Left ventricle myocardium inferior (tissue), 1 donor: ENCODE results near the gene PIEZO1. TPM values are rescaled to one million over a fixed set of nuclear protein-coding genes. Genes with fewer than 3 reads are reported as not detected.
A peak's percentile ranks its signal among the peaks of the same experiment; 100 is the strongest.

Source experiments
- DNase-seq: peaks from one replicate; pipeline ENCODE4 v3.0.0-alpha.2; 2020
- H3K27ac ChIP-seq: fragments of 200-600 bp; replicated peaks from 2 replicates; pipeline ENCODE4 v1.8.0; 2021
- H3K27me3 ChIP-seq: fragments of 200-600 bp; 2 replicates; pipeline ENCODE4 v1.8.0; 2021; ENCODE audit warnings: low read depth
- H3K36me3 ChIP-seq: fragments of 200-600 bp; 2 replicates; pipeline ENCODE4 v1.8.0; 2021
- H3K4me1 ChIP-seq: fragments of 200-600 bp; 2 replicates; pipeline ENCODE4 v1.8.0; 2021
- H3K4me3 ChIP-seq: fragments of 200-600 bp; 2 replicates; pipeline ENCODE4 v1.8.0; 2021; ENCODE audit warnings: mild to moderate bottlenecking, moderate library complexity
- H3K9me3 ChIP-seq: fragments of 200-600 bp; replicated peaks from 2 replicates; pipeline ENCODE4 v1.8.0; 2021
- intact Hi-C: fragments of 100-400 bp; cut with micrococcal nuclease; formaldehyde crosslinking; loops from one replicate; pipeline ENCODE4 v1.11.0; 2022
- total RNA-seq: library from RNA; stranded (reverse); fragmentation: NEBNext Ultra II Directional; extraction: Animal tissue kit (Norgen Biotek cat#: 25700); gene quantifications from one replicate; pipeline ENCODE4 v1.2.1, GENCODE V29; 2021
- TF ChIP-seq, protein P1 (sequence below): fragments of 200-600 bp; IDR thresholded peaks from 2 replicates; pipeline ENCODE4 v1.8.0; 2021; ENCODE audit warnings: antibody characterized with exemption, mild to moderate bottlenecking, borderline replicate concordance
- donor health status: DM: no; HTN: yes; CAD: no; lungs with severe emphysema.

PIEZO1 gene
- total RNA-seq, 1 donor from 2014 or later, result 17.1 TPM

DNA sequence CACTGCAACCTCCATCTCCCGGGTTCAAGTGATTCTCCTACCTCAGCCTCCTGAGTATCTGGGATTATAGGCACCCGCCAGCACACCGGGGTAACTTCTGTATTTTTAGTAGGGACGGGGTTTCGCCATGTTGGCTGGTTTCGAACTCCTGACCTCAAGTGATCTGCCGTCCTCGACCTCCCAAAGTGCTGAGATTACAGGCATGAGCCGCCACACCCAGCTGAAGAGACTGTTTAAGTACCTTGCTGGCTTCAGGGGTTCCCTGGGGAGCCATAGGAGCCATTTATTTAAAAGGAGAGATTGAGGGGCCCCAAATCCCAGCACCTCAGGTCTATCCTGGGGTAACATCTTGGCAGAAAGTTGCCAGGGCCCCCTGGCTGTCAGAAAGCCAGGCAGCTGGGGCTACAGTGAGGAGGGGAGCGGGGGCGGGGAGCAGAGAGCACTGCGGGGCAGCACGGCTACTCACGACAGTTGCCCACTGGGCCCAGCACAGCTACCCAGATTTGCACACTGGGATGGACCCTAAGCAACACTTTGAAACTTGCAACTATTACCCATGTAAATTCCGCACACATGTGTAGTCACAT is 100.4 kb downstream of the PIEZO1 start:
- TF ChIP-seq, protein P1, sequence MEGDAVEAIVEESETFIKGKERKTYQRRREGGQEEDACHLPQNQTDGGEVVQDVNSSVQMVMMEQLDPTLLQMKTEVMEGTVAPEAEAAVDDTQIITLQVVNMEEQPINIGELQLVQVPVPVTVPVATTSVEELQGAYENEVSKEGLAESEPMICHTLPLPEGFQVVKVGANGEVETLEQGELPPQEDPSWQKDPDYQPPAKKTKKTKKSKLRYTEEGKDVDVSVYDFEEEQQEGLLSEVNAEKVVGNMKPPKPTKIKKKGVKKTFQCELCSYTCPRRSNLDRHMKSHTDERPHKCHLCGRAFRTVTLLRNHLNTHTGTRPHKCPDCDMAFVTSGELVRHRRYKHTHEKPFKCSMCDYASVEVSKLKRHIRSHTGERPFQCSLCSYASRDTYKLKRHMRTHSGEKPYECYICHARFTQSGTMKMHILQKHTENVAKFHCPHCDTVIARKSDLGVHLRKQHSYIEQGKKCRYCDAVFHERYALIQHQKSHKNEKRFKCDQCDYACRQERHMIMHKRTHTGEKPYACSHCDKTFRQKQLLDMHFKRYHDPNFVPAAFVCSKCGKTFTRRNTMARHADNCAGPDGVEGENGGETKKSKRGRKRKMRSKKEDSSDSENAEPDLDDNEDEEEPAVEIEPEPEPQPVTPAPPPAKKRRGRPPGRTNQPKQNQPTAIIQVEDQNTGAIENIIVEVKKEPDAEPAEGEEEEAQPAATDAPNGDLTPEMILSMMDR, result no peak
- no peak for DNase-seq
- intact Hi-C loops, result no loop called here
- Histone ChIP-seq H3K9me3 (no peaks in the 10 kb centered on the region), H3K27ac (no peak overlapping the region), H3K4me1 (peaks cover 37% of the 10 kb centered on the region), H3K27me3 (peaks cover 93% of the 10 kb centered on the region), H3K4me3 (peak overlapping the region; percentile 76), H3K36me3 (no peaks in the 10 kb centered on the region)

DNA sequence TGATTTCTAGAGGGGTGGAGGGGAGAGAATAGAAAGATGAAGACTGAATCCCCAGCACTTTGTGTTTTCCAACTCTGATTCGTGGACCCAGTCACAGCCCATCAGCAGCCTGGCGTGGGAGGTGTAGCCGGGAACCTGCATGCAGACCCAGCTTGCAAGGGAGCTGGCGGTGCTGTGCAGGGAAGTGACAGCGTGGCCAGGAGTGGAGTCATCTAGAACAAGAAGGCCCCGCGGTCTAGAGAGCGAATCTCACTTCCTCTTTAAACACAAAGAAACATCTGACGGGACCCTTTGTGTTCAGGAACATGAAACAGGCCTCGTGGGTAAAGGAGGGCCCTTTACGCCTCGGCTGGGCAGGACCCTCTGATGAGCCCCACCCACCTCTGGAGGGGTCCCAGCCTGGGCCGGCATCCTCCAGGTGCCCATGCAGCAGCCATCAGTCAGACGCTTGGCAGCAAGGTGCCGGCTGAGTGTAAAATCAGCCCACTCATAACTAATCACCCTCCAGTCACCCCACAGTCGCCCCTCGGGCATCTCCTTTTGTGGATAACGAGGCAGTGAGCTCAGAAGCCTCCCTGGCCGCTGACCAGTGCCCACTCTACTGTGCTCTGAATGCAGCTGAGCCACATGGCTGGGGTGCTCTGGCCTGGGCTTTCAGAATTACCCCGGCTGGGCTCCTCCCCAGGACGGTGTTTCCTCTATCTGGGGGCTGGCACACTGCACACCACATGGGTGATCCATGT is 103.1 kb downstream of the PIEZO1 start:
- intact Hi-C loops, result no loop called here
- H3K36me3 ChIP-seq, result no peaks in the 10 kb centered on the region
- H3K27me3 ChIP-seq, result peaks cover 78% of the 10 kb centered on the region
- H3K4me1 ChIP-seq, result peaks cover 28% of the 10 kb centered on the region
- peak; percentile 55 for DNase-seq
- peak overlapping the region; percentile 27 for H3K27ac ChIP-seq
- H3K4me3 ChIP-seq, result no peak overlapping the region
- TF ChIP-seq, protein P1, result no peak
- H3K9me3 ChIP-seq, result no peaks in the 10 kb centered on the region

DNA sequence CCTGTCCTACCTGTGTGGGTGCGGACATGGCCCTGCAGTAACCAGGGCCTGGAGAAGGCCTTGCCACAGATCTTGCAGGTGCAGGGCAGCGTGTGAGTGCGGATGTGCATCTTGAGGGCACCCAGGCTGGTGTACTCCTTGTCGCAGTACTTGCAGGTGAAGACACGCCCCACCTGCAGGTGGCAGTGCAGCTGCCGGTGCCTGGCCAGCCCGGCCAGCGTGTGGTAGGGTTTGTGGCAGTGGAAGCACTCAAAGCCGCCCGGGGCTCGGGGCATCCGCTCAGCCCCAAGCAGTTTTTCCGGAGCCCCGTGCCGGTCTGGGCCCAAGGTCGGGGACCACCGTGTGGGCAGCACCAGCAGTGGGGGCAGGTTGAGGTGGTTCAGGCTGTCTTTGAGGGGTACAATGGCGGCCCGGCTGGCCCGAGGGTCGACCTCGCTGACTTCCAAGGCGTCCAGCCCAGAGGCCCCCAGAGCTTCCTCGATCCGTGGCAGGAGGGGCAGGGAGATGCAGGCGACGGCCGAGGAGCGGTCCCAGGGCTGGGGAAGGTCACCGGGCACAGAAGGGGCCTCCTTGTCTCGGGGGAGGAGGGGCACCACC is 103.8 kb downstream of the PIEZO1 start:
- TF ChIP-seq, protein P1, result peak; percentile 16
- Histone ChIP-seq H3K9me3 (no peaks in the 10 kb centered on the region), H3K4me1 (peaks cover 24% of the 10 kb centered on the region), H3K27me3 (peaks cover 71% of the 10 kb centered on the region), H3K4me3 (no peak overlapping the region), H3K36me3 (no peaks in the 10 kb centered on the region), H3K27ac (no peak overlapping the region)
- no peak for DNase-seq
- intact Hi-C loops, result no loop called here

DNA sequence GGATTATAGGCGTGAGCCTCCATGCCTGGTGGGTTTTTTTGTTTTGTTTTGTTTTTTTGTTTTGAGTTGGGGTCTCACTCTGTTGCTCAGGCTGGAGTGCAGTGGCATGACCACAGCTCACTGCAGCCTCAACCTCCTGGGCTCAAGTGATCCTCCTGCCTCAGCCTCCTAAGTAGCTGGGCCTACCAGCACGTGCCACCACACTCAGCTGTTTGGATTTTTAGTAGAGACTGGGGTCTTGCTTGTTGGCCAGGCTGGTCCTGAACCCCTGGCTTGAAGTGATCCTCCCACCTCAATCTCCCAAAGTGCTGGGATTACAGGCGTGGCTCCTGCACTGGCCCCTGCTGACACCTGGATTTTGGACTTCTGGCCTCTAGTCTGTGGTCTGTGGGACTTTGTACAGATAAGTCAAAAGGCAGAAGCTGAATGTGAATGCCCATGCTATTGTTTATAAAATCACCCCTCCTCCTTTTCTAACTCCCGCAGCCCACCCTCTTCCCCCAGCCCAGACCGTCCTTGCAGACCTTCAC is 104.4 kb downstream of the PIEZO1 start:
- intact Hi-C loops, result no loop called here
- DNase-seq, result no peak
- H3K9me3 ChIP-seq, result no peaks in the 10 kb centered on the region
- TF ChIP-seq, protein P1, result no peak
- H3K27me3 ChIP-seq, result peaks cover 66% of the 10 kb centered on the region
- no peak overlapping the region for H3K27ac ChIP-seq
- H3K36me3 ChIP-seq, result no peaks in the 10 kb centered on the region
- H3K4me3 ChIP-seq, result no peak overlapping the region
- peaks cover 21% of the 10 kb centered on the region for H3K4me1 ChIP-seq

DNA sequence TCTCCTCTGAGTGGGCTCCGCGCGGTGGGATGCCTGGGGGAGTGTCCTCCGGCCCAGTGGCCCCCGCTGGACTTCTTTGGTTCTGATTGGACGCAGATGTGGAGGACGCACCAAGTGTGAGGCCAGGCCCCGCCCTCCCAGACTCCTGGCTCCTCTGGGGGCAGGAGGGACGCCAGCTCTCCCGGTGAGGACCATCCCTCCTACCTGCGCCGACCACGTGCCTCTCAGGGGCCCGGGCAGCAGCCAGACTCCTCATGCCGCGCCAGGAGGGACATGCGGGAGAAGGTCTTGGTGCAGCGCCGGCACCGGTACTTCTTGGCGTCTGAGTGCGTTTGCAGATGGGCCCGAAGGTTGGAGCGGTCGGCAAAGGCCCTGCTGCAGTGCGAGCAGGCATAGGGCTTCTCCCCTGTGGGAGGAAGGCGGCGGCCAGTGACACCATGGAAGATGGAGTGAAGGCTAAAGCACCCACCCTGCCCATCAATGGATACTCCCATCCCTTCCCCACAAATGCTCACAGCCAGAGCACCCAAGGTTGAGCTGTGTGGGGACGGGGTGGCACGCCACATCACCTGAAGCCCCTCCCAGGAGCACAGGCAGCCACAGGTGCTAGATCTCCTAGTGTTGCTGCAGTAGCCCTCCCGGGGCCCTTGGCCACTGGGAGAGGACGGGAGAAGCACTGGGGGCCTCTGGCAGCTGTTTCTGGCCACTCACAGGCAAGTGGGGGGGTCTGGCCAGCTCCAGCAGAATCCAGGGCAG is 106.6 kb downstream of the PIEZO1 start:
- no peak overlapping the region for H3K27ac ChIP-seq
- no peak for DNase-seq
- TF ChIP-seq, protein P1, result no peak
- no peaks in the 10 kb centered on the region for H3K9me3 ChIP-seq
- no peaks in the 10 kb centered on the region for H3K36me3 ChIP-seq
- no peak overlapping the region for H3K4me3 ChIP-seq
- H3K27me3 ChIP-seq, result peaks cover 44% of the 10 kb centered on the region
- peaks cover 31% of the 10 kb centered on the region for H3K4me1 ChIP-seq
- intact Hi-C loops, result no loop called here
